ENCODE measurements around the gene TIMM17A. TPM values are rescaled to one million over a fixed set of nuclear protein-coding genes. Genes with fewer than 3 reads are reported as not detected.

TIMM17A gene
- total RNA-seq, 2 experiments from 2014 or later = 43.8 to 67.2 TPM

DNA sequence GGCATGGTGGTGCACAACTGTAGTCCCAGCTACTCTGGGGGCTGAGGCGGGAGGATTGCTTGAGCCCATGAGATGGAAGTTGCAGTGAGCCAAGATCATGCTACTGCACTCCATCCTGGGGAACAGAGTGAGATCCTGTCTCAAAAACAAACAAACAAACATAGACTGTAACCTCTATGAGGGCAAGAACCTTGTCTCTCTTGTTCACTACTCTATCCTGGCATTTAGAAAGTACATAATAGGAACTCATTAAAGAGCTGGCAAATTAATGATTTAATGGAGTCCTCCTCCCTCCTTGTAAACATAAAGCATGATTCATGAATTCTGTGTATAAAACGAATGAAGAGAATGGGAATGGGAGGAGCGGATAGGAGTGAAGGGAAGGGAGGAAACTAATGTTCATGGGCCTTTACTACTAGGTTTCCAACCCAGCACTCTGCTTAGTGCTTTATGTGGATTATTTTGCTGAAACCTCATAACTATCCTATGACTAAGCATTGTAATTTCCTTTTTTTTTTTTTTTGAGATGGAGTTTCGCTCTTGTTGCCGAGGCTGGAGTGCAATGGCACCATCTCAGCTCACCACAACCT lies 17.6 kb upstream of the TIMM17A start:
- Histone ChIP-seq H2AFZ (ENCODE audit: low read length) (no peak overlapping the region), H4K20me1 (ENCODE audit: insufficient read depth, low read length) (no peaks in the 10 kb centered on the region), H3K4me3 (ENCODE audit: low read depth, low read length, poor library complexity, severe bottlenecking) (no peak overlapping the region), H3K36me3 (ENCODE audit: insufficient read depth, low read length) (no peaks in the 10 kb centered on the region), H3K27ac (ENCODE audit: low read depth, low read length, poor library complexity, severe bottlenecking) (no peak overlapping the region), H3K4me1 (ENCODE audit: insufficient read depth, low read length, poor library complexity, severe bottlenecking) (no peaks in the 10 kb centered on the region), H3K9me3 (ENCODE audit: low read length) (no peaks in the 10 kb centered on the region), H3K79me2 (ENCODE audit: insufficient read depth, low read depth, low read length) (no peaks in the 10 kb centered on the region), H3K9me2 (ENCODE audit: insufficient read depth, low read length) (no peaks in the 10 kb centered on the region), H3K4me2 (ENCODE audit: low read length) (no peak overlapping the region)
- DNase-seq (ENCODE audit: low spot score) = no peak
- ChIA-PET POLR2A (interaction anchor here (1.1 kb wide), 1 partner anchor 10 kb away, joined by 4 read pairs; no protein-coding TSS in a partner anchor), CTCF (ENCODE audit: unreplicated experiment) (no interaction called here)
- no TSS peak for BruUV-seq (replicated peaks)
- intact Hi-C loops (cut with micrococcal nuclease; ENCODE audit: unreplicated experiment) = no loop called here
- TF ChIP-seq, protein P1, sequence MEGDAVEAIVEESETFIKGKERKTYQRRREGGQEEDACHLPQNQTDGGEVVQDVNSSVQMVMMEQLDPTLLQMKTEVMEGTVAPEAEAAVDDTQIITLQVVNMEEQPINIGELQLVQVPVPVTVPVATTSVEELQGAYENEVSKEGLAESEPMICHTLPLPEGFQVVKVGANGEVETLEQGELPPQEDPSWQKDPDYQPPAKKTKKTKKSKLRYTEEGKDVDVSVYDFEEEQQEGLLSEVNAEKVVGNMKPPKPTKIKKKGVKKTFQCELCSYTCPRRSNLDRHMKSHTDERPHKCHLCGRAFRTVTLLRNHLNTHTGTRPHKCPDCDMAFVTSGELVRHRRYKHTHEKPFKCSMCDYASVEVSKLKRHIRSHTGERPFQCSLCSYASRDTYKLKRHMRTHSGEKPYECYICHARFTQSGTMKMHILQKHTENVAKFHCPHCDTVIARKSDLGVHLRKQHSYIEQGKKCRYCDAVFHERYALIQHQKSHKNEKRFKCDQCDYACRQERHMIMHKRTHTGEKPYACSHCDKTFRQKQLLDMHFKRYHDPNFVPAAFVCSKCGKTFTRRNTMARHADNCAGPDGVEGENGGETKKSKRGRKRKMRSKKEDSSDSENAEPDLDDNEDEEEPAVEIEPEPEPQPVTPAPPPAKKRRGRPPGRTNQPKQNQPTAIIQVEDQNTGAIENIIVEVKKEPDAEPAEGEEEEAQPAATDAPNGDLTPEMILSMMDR (conservative IDR thresholded peaks at IDR 0.05; ENCODE audit: low read length) = no peak
- TF ChIP-seq EZH2phosphoT487 (IDR thresholded peaks at IDR 0.05; ENCODE audit: borderline replicate concordance, low read depth, low read length) = no peak

DNA sequence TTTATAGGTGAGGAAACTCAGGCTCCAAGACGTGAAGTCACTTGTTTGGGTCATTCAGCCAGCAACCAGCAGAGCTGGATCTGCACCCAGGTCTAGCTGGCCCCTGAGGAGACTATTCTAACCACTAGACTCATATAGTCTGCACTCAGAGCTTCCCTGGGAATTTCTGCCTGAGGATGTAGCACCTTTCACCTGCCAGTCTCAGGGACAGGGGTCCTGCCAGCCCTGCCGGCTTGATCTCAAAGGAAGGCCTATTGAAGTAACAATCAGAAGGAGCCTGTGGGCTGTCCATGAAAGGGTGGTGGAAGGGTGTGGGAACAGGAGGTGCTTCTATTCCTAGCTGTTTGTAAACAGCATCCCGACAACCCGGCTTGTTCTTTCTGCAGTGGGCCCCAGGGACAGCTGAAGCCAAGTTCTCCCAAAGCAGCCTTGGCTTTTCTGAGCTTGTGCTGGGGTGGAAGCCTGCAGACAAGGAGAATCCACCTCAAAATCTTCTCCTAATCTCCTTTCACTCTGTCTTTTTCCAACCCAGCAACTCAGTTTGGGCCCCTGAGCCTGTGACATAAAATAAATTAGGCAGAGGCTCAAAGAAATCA lies 16.8 kb upstream of the TIMM17A start:
- TF ChIP-seq, protein P1 (conservative IDR thresholded peaks at IDR 0.05; ENCODE audit: low read length) = no peak
- TF ChIP-seq EZH2phosphoT487 (IDR thresholded peaks at IDR 0.05; ENCODE audit: borderline replicate concordance, low read depth, low read length) = no peak
- ChIA-PET CTCF (ENCODE audit: unreplicated experiment) (no interaction called here), POLR2A (interaction anchor here (0.7 to 1.1 kb wide), 2 partner anchors 10 to 27 kb away, joined by 3 to 4 read pairs; no protein-coding TSS in a partner anchor)
- Histone ChIP-seq H3K79me2 (ENCODE audit: insufficient read depth, low read depth, low read length) (no peaks in the 10 kb centered on the region), H3K36me3 (ENCODE audit: insufficient read depth, low read length) (no peaks in the 10 kb centered on the region), H3K9me3 (ENCODE audit: low read length) (no peaks in the 10 kb centered on the region), H3K4me3 (ENCODE audit: low read depth, low read length, poor library complexity, severe bottlenecking) (no peak overlapping the region), H3K4me1 (ENCODE audit: insufficient read depth, low read length, poor library complexity, severe bottlenecking) (no peaks in the 10 kb centered on the region), H2AFZ (ENCODE audit: low read length) (no peak overlapping the region), H3K9me2 (ENCODE audit: insufficient read depth, low read length) (no peaks in the 10 kb centered on the region), H4K20me1 (ENCODE audit: insufficient read depth, low read length) (no peaks in the 10 kb centered on the region), H3K4me2 (ENCODE audit: low read length) (no peak overlapping the region), H3K27ac (ENCODE audit: low read depth, low read length, poor library complexity, severe bottlenecking) (no peak overlapping the region)
- intact Hi-C loops (cut with micrococcal nuclease; ENCODE audit: unreplicated experiment) = no loop called here
- no TSS peak for BruUV-seq (replicated peaks)
- DNase-seq (ENCODE audit: low spot score) = no peak

DNA sequence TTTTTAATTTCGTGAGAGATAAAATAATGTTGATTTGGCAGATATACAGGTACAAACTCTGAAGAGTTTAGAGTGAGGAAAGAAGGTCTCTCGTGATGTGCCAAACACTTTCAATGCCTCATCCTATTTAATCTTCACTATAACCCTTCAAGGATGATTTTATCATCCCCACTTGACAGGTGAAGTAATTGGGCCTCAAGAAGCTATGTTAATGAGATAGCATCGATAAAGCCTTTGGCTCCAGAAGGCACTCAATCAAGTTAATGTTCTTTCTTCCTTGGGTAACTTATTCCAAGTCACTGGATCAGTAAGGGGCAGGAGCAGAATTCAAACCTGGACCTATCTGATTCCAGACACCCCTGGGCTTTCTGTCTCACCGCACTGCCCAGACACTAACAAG lies 16.2 kb upstream of the TIMM17A start:
- CTCF ChIA-PET (ENCODE audit: unreplicated experiment) = no interaction called here
- intact Hi-C loops (cut with micrococcal nuclease; ENCODE audit: unreplicated experiment) = no loop called here
- H3K36me3 ChIP-seq (ENCODE audit: insufficient read depth, low read length) = no peaks in the 10 kb centered on the region
- H3K79me2 ChIP-seq (ENCODE audit: insufficient read depth, low read depth, low read length) = no peaks in the 10 kb centered on the region
- no peaks in the 10 kb centered on the region for H3K9me2 ChIP-seq (ENCODE audit: insufficient read depth, low read length)
- no peak overlapping the region for H3K27ac ChIP-seq (ENCODE audit: low read depth, low read length, poor library complexity, severe bottlenecking)
- no TSS peak for BruUV-seq (replicated peaks)
- H3K9me3 ChIP-seq (ENCODE audit: low read length) = no peaks in the 10 kb centered on the region
- TF ChIP-seq, protein P1 (conservative IDR thresholded peaks at IDR 0.05; ENCODE audit: low read length) = no peak
- TF ChIP-seq EZH2phosphoT487 (IDR thresholded peaks at IDR 0.05; ENCODE audit: borderline replicate concordance, low read depth, low read length) = no peak
- no peak overlapping the region for H3K4me2 ChIP-seq (ENCODE audit: low read length)
- no peaks in the 10 kb centered on the region for H4K20me1 ChIP-seq (ENCODE audit: insufficient read depth, low read length)
- no peaks in the 10 kb centered on the region for H3K4me1 ChIP-seq (ENCODE audit: insufficient read depth, low read length, poor library complexity, severe bottlenecking)
- no peak overlapping the region for H3K4me3 ChIP-seq (ENCODE audit: low read depth, low read length, poor library complexity, severe bottlenecking)
- DNase-seq (ENCODE audit: low spot score) = no peak
- POLR2A ChIA-PET = interaction anchor here (0.7 kb wide), 1 partner anchor 28 kb away, joined by 3 read pairs; no protein-coding TSS in a partner anchor
- H2AFZ ChIP-seq (ENCODE audit: low read length) = no peak overlapping the region

Measured in OCI-LY7 (cell line).